H1 (cell line): Measurements from ENCODE around the gene PIM1. TPM values are rescaled to one million over a fixed set of nuclear protein-coding genes. Genes with fewer than 3 reads are reported as not detected.

Experiments used
- BCL11A ChIP-seq, 2 experiments: IDR thresholded peaks; one replicate each; pipeline ENCODE4 v1.6.1; 2011; ENCODE audit warnings: low read depth in 2 of 2, low read length in 2 of 2, mild to moderate bottlenecking in 2 of 2
- CHD7 ChIP-seq: fragments of 300-600 bp; sonication (generic); IDR thresholded peaks from 2 replicates; pipeline ENCODE4 v1.7.1; 2012; ENCODE audit warnings: low read length, moderate library complexity, mild to moderate bottlenecking, inconsistent platforms; ENCODE audit not compliant: insufficient replicate concordance
- HDAC2 ChIP-seq, 2 experiments: fragments of 300-600 bp in 1 of 2; sonication (generic) in 1 of 2; IDR thresholded peaks; 2 replicates each; pipeline ENCODE4 v1.6.1; 2011 to 2012; ENCODE audit warnings: low read depth in 2 of 2, low read length in 2 of 2, mild to moderate bottlenecking in 2 of 2, moderate library complexity in 2 of 2, borderline replicate concordance in 1 of 2, inconsistent platforms in 1 of 2
- JUN ChIP-seq: IDR thresholded peaks from 2 replicates; pipeline ENCODE4 v1.6.1; 2011; ENCODE audit warnings: low read depth, mild to moderate bottlenecking, improper control_type of control experiment, low read length
- RBBP5 ChIP-seq: IDR thresholded peaks from 2 replicates; pipeline ENCODE4 v1.7.1; 2012; ENCODE audit warnings: low read depth, mild to moderate bottlenecking, inconsistent platforms, low read length, moderate library complexity, borderline replicate concordance
- TCF12 ChIP-seq: IDR thresholded peaks from 2 replicates; pipeline ENCODE4 v1.6.1; 2011; ENCODE audit warnings: low read depth, mild to moderate bottlenecking, low read length
- polyA plus RNA-seq, 7 experiments: library from polyadenylated mRNA; depleted of rRNA in 3 of 7; stranded (reverse) in 5 of 7; unstranded in 2 of 7; fragments of >200 nt in 5 of 7; fragments of 200-250 nt in 2 of 7; gene quantifications; 1 replicate in 5 of 7; 2 replicates in 1 of 7; 4 replicates in 1 of 7; pipeline versions ENCODE4 v1.2.1 to v1.2.3, GENCODE V29; 2011 to 2013; ENCODE audit warnings: missing spikeins in 2 of 7, mixed read lengths in 2 of 7
- total RNA-seq: library from RNA; stranded (reverse); fragmentation: NEBNext Ultra II Directional; extraction: Animal tissue kit (Norgen Biotek cat#: 25700); gene quantifications from 2 replicates; pipeline ENCODE4 v1.2.1, GENCODE V29; 2021
- TF ChIP-seq, protein P1 (sequence below): IDR thresholded peaks from 2 replicates; pipeline ENCODE4 v1.6.1; 2012; ENCODE audit warnings: low read length, inconsistent platforms

PIM1 gene
- total and polyA plus RNA-seq, 2 of the 8 experiments (the other 6 are each of a cell fraction or from before 2014, with no cell fraction given), result 25.5 to 94.9 TPM

GRCh38 chr6:37187321-37188022 lies 17.5 kb downstream of the PIM1 start (continued):
- no peak for TF ChIP-seq JUN
- no peak for TF ChIP-seq HDAC2 (IDR thresholded peaks at IDR 0.05; ENCODE audit: borderline replicate concordance in 1 of 2, low read depth in 2 of 2, low read length in 2 of 2)
- TF ChIP-seq, protein P1, sequence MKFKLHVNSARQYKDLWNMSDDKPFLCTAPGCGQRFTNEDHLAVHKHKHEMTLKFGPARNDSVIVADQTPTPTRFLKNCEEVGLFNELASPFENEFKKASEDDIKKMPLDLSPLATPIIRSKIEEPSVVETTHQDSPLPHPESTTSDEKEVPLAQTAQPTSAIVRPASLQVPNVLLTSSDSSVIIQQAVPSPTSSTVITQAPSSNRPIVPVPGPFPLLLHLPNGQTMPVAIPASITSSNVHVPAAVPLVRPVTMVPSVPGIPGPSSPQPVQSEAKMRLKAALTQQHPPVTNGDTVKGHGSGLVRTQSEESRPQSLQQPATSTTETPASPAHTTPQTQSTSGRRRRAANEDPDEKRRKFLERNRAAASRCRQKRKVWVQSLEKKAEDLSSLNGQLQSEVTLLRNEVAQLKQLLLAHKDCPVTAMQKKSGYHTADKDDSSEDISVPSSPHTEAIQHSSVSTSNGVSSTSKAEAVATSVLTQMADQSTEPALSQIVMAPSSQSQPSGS, result no peak
- no peak for TF ChIP-seq TCF12
- TF ChIP-seq BCL11A (IDR thresholded peaks at IDR 0.05; ENCODE audit: low read depth in 2 of 2, low read length in 2 of 2), result no peak
- no peak for TF ChIP-seq RBBP5
- no peak for TF ChIP-seq CHD7
